ENCODE data around the gene KRTCAP3.

The KRTCAP3 gene

GRCh38 chr2:27409321-27410073, 32.7 kb upstream of the KRTCAP3 start, which contains the start of gene PPM1G:
TSS of gene PPM1G (minus strand) at chr2:27409591. CDS start at chr2:27409422, 169 bp downstream.
- H3K79me2 ChIP-seq (ENCODE audit: control insufficient read depth, low read length) = peaks cover 53% of the 10 kb centered on the region
- peak within 1 kb of the TSS; percentile 90 for H3K4me2 ChIP-seq (ENCODE audit: low read length)
- no peaks in the 10 kb centered on the region for H3K9me3 ChIP-seq (ENCODE audit: control insufficient read depth, insufficient read depth, low read length)
- H3K36me3 ChIP-seq (ENCODE audit: control insufficient read depth, low read length) = peaks cover 40% of the 10 kb centered on the region
- H3K27me3 ChIP-seq (ENCODE audit: control insufficient read depth, low read length) = 0 out of 2 replicates have a peak, but pooled peaks cover 2% of the 10 kb centered on the region
- peaks cover 27% of the 10 kb centered on the region for H3K4me1 ChIP-seq (ENCODE audit: control insufficient read depth, low read length)
- peaks cover 6% of the 10 kb centered on the region; the same call in 1 of the 2 replicates for H4K20me1 ChIP-seq (ENCODE audit: control insufficient read depth, insufficient read depth, low read depth, low read length)
- H3F3A ChIP-seq (ENCODE audit: control insufficient read depth, insufficient read depth) = no peaks in the 10 kb centered on the region
- TF ChIP-seq EZH2phosphoT487 (IDR thresholded peaks at IDR 0.05; ENCODE audit: borderline replicate concordance, low read length) (no peak), CTCF (IDR thresholded peaks at IDR 0.05; ENCODE audit: low read depth, low read length, poor library complexity, severe bottlenecking) (no peak)
- H3K9me2 ChIP-seq (replicated peaks; ENCODE audit: control insufficient read depth, low read length) = no peaks in the 10 kb centered on the region
- H3K27ac ChIP-seq (ENCODE audit: low read depth, low read length) = peak within 1 kb of the TSS; percentile 78
- H3K4me3 ChIP-seq (ENCODE audit: low read length) = peak within 1 kb of the TSS; percentile 100

- Histone ChIP-seq H3K27me3 (ENCODE audit: control insufficient read depth, low read length) (0 out of 2 replicates have a peak, but pooled peaks cover 2% of the 10 kb centered on the region), H3K4me3 (ENCODE audit: low read length) (no peak overlapping the region), H3K27ac (ENCODE audit: low read depth, low read length) (no peak overlapping the region), H3K9me3 (ENCODE audit: control insufficient read depth, insufficient read depth, low read length) (no peaks in the 10 kb centered on the region), H3K36me3 (ENCODE audit: control insufficient read depth, low read length) (peaks cover 14% of the 10 kb centered on the region), H3K79me2 (ENCODE audit: control insufficient read depth, low read length) (peaks cover 22% of the 10 kb centered on the region), H4K20me1 (ENCODE audit: control insufficient read depth, insufficient read depth, low read depth, low read length) (no peaks in the 10 kb centered on the region; the same call in 1 of the 2 replicates), H3K9me2 (replicated peaks; ENCODE audit: control insufficient read depth, low read length) (no peaks in the 10 kb centered on the region), H3K4me1 (ENCODE audit: control insufficient read depth, low read length) (peaks cover 14% of the 10 kb centered on the region), H3F3A (ENCODE audit: control insufficient read depth, insufficient read depth) (no peaks in the 10 kb centered on the region), H3K4me2 (ENCODE audit: low read length) (no peak overlapping the region)
- TF ChIP-seq EZH2phosphoT487 (IDR thresholded peaks at IDR 0.05; ENCODE audit: borderline replicate concordance, low read length) = no peak
- TF ChIP-seq CTCF (IDR thresholded peaks at IDR 0.05; ENCODE audit: low read depth, low read length, poor library complexity, severe bottlenecking) = no peak
These were observed 29.6 kb upstream of the KRTCAP3 start for GRCh38 chr2:27412419-27413152.

GRCh38 chr2:27416151-27416550, 26.0 kb upstream of the KRTCAP3 start:
- Histone ChIP-seq H3K4me1 (ENCODE audit: control insufficient read depth, low read length) (no peaks in the 10 kb centered on the region), H3K27me3 (ENCODE audit: control insufficient read depth, low read length) (0 out of 2 replicates have a peak, but pooled peaks cover 2% of the 10 kb centered on the region), H3K79me2 (ENCODE audit: control insufficient read depth, low read length) (no peaks in the 10 kb centered on the region), H3F3A (ENCODE audit: control insufficient read depth, insufficient read depth) (no peaks in the 10 kb centered on the region), H3K9me2 (replicated peaks; ENCODE audit: control insufficient read depth, low read length) (no peaks in the 10 kb centered on the region), H4K20me1 (ENCODE audit: control insufficient read depth, insufficient read depth, low read depth, low read length) (no peaks in the 10 kb centered on the region), H3K4me2 (ENCODE audit: low read length) (no peak overlapping the region), H3K27ac (ENCODE audit: low read depth, low read length) (no peak overlapping the region), H3K4me3 (ENCODE audit: low read length) (no peak overlapping the region), H3K9me3 (ENCODE audit: control insufficient read depth, insufficient read depth, low read length) (no peaks in the 10 kb centered on the region), H3K36me3 (ENCODE audit: control insufficient read depth, low read length) (no peaks in the 10 kb centered on the region)
- TF ChIP-seq EZH2phosphoT487 (IDR thresholded peaks at IDR 0.05; ENCODE audit: borderline replicate concordance, low read length) = no peak
- TF ChIP-seq CTCF (IDR thresholded peaks at IDR 0.05; ENCODE audit: low read depth, low read length, poor library complexity, severe bottlenecking) = no peak
